ENCODE measurements around the gene BEAN1.

- TF ChIP-seq CTCF (conservative IDR thresholded peaks at IDR 0.05 in 1 of 2, IDR thresholded peaks at IDR 0.05 in 1 of 2; ENCODE audit: low read depth in 1 of 2, low read length in 2 of 2) (no peak), EZH2 (IDR thresholded peaks at IDR 0.05; ENCODE audit: low read length, missing control alignments) (no peak)
Measured at GRCh38 chr16:66387817-66388332, 39.2 kb upstream of the BEAN1 start.

Measured in fibroblast of lung (primary cell).